ENCODE results near the gene LRRC3. TPM values are rescaled to one million over a fixed set of nuclear protein-coding genes. Genes with fewer than 3 reads are reported as not detected.
"Not testable (repeated sequence)": the region's sequence is repeated elsewhere in the genome, so short reads cannot be mapped to it uniquely, and the experiment has no call there.

The LRRC3 gene
- total RNA-seq, 2 experiments from 2014 or later = 3.7 to 3.8 TPM

DNA sequence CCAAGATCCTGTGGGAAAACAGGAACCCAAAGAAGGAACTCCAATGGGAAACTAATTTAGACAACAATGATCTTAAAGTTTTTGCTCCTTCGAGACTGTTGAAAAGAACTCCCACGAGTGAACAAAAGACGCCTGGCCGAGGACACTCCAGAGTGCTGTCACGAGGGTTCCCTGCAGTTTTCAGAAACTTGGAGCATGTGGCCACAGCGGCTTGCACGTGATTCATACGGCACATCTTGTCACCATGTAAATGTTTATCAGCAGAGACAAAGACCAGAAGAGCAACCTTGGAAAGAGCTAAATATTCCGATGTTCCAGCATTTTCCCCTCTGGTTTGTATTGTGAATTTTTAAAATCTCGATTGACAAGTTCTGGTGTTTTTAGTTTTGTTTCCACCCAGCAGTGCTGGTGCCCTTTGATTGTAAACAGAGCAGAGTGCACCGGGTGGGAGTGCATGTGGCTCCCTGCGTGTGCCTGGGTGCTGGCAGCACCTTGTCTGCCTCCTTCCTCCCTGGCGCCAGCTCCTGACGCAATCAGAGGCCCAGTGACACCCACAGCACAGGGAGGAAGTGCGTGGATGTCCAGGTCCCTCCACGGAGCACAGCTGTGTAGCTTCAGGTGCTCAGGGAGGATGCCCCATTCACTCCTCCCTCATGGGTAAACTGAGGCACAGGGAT lies 23.0 kb downstream of the LRRC3 start:
- ChIA-PET CTCF (no interaction called here), POLR2A (no interaction called here)
- Mint-ChIP-seq H3K27me3 (peaks cover 5% of the 10 kb centered on the region), H3K36me3 (ENCODE audit: low read depth) (no peaks in the 10 kb centered on the region), H3K4me3 (no peak overlapping the region), H3K4me1 (peaks cover 7% of the 10 kb centered on the region), H3K27ac (no peak overlapping the region), H3K9me3 (no peaks in the 10 kb centered on the region)
- no peak for DNase-seq

DNA sequence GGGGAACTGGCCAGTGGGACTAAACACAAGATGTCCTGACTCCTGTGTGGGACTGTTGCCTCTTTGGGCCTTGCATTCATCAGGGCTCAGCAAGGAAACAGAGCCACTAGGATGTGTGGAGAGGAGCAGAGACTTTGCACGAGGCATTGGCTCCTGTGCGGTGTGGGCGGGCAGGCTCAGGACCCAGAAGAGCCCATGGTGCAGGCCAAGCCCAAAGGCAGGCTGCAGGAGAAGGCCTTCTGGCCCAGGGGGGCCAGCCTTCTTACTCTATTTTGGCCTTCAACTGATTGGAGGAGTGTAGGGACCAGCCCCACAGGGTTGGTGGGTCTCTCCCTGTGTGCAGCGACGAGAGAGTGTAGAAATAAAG lies 23.5 kb downstream of the LRRC3 start:
- Mint-ChIP-seq H3K4me3 (no peak overlapping the region), H3K27me3 (peaks cover 5% of the 10 kb centered on the region), H3K27ac (no peak overlapping the region), H3K36me3 (ENCODE audit: low read depth) (no peaks in the 10 kb centered on the region), H3K9me3 (no peaks in the 10 kb centered on the region), H3K4me1 (peaks cover 7% of the 10 kb centered on the region)
- ChIA-PET CTCF (no interaction called here), POLR2A (no interaction called here)
- no peak for DNase-seq

DNA sequence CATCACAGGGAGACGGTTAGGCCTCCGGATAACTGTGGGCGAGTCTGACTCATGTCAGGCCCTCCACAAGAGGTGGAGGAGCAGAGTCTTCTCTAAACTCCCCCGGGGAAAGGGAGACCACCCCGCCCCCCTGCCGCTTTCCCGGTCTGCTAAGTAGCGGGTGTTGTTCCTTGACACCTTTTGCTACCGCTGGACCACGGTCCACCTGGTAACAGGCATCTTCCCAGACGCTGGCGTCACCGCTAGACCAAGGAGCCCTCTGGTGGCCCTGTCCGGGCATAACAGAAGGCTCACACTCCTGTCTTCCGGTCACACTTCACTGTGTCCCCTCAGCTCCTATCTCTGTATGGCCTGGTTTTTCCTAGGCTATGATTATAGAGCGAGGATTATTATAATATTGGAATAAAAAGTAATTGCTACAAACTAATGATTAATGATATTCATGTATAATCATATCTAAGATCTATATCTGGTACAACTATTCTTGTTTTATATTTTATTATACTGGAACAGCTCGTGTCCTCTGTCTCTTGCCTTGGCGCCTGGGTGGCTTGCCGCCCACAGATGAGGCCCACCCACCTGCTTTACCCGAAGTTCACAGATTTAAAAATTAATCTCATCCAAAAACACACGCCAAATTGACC lies 24.4 kb downstream of the LRRC3 start:
- H3K36me3 Mint-ChIP-seq (ENCODE audit: low read depth); H3K27me3 Mint-ChIP-seq; H3K9me3 Mint-ChIP-seq; H3K4me3 Mint-ChIP-seq; H3K27ac Mint-ChIP-seq; H3K4me1 Mint-ChIP-seq: not testable (repeated sequence)
- peak; percentile 63 for DNase-seq
- POLR2A ChIA-PET = interaction anchor here (1.4 kb wide), 1 partner anchor 140 kb away, joined by 3 read pairs; no protein-coding TSS in a partner anchor
- CTCF ChIA-PET = interaction anchor here (0.7 to 1.5 kb wide), 8 partner anchors 10 to 179 kb away, joined by 3 to 6 read pairs (median 3); partner anchors contain the start of gene TRPM2

DNA sequence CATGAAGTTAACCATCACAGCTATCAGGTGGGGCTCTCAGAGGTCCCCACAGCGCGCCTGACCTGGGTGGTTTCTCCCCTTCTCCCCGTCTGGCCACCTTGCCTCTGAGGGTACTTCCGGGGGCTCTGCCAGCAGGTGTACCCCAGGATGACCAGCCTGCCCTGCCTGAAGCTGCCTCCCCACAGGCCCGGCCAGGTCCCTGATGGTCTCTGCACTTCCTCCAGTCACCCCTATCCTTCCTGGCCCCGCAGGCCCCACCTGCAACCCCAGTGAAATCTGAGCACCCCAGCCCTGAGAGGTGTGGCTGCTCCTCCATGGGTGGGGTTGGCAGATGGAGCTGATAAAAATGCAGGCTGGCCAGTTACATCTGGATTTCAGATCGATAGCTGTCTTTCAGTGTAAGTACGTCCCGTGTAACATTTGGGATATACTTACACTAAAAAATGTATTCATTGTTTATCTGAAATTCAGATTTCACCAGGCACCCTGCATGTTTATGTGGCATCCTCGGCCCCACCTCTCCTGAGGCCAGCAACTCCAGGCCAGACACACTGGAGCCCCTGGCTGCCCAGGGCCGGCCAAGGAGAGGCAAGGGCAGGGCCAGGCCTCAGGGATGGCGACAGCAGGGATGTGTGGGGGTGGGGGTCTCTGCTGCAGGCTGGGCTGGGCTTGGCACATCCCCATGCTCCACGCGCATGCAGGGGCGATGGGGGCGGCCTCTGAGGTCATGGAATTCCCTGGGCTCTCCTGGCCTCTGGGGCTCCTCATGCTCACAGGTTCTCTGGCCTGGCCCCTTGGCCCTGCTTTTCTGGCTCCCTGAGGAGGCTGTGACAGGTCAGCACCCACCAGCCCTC lies 25.1 kb downstream of the LRRC3 start:
- Mint-ChIP-seq H3K4me1 (peaks cover 7% of the 10 kb centered on the region), H3K4me3 (no peak overlapping the region), H3K36me3 (ENCODE audit: low read depth) (no peaks in the 10 kb centered on the region), H3K27ac (no peak overlapping the region), H3K9me3 (no peaks in the 10 kb centered on the region), H3K27me3 (peaks cover 7% of the 10 kb centered on the region)
- DNase-seq = no peak
- ChIA-PET CTCF (interaction anchor here (0.5 to 1.5 kb wide), 9 partner anchors 9 to 554 kb away, joined by 3 to 6 read pairs (median 3); partner anchors contain the start of gene TRPM2), POLR2A (interaction anchor here (1.4 kb wide), 1 partner anchor 140 kb away, joined by 3 read pairs; no protein-coding TSS in a partner anchor)

DNA sequence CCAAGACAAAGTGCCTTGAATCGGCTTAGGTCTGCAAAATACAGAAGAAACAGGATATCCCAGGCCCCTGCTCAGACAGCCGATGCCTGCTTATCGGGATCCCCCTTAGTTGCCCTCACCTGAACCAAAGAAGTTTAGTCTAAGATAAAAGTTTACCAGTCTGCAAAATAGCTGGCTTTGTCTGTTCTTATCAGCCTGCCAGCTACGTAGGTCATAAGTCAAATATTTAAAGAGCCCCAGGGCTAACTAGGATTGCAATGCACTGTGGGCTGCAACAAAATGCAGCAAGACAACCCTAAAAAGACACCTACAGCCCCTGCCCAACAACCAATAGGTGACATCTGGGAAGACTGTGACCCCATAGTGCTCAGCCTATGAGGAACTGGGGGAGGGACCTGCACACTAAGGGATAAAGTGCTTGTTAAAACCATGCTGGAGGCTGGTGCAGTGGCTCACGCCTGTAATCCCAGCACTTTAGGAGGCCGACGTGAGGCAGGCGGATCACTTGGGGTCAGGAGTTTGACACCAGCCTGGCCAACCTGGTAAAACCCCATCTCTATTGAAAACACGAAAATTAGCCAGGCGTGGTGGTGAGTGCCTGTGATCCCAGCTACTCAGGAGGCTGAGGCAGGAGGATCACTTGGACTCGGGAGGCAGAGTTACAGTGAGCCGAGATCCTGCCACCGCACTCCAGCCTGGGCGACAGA lies 27.4 kb downstream of the LRRC3 start:
- H3K27ac Mint-ChIP-seq = no peak overlapping the region
- POLR2A ChIA-PET = no interaction called here
- H3K4me3 Mint-ChIP-seq = no peak overlapping the region
- no peaks in the 10 kb centered on the region for H3K9me3 Mint-ChIP-seq
- DNase-seq = no peak
- peaks cover 7% of the 10 kb centered on the region for H3K4me1 Mint-ChIP-seq
- no peaks in the 10 kb centered on the region for H3K36me3 Mint-ChIP-seq (ENCODE audit: low read depth)
- H3K27me3 Mint-ChIP-seq = peaks cover 7% of the 10 kb centered on the region
- CTCF ChIA-PET = interaction anchor here (0.5 to 1.7 kb wide), 3 partner anchors 21 to 130 kb away, joined by 3 to 6 read pairs (median 3); partner anchors contain the start of gene TRPM2

DNA sequence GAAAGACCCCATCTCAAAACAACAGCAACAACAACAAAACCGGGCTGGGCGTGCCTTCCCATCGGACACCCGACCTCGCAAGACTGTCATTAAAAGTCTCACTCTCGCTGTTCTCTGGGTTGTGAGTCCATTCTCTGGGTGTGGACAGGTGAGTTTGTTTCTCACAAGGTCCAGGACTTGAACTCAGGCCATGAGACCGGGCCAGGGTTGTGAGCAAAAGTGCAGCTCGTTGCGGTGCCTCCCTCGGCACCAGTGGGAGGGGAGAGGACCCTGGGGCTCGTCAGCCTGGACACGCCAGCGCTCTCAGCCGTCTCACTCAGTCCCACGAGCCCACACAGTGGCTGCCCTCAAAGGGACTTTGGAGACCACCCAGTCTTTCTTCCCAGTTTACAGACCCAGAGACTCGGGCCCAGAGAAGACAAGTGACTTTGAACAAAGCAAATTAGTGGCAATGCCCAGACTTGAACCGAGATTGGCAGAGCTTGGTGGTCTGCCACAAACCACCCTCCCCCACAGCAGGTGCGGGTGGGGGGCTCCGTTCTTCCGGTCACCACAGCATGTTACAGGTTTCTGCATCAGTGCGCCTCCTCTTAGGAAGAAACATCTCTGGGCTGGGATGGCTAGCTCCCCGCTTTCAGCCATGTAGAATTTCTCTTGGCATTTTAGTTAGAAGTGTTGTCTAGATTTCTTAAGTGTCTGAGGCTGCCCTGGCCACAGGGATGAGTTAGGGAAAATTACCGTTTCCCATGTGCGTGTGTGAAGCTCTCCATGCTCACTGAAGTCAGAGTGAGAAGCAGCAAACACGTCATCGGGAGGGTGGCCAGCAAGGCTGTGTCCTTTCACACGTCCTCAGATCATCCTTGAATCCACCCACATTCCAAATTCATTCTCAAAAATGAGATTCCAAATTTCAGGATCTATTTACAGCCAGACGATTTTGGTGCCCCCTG lies 28.3 kb downstream of the LRRC3 start:
- peaks cover 7% of the 10 kb centered on the region for H3K4me1 Mint-ChIP-seq
- peaks cover 7% of the 10 kb centered on the region for H3K27me3 Mint-ChIP-seq
- ChIA-PET POLR2A (no interaction called here), CTCF (interaction anchor here (1.3 kb wide), 1 partner anchor 310 kb away, joined by 5 read pairs; no protein-coding TSS in a partner anchor)
- no peak for DNase-seq
- no peaks in the 10 kb centered on the region for H3K9me3 Mint-ChIP-seq
- H3K36me3 Mint-ChIP-seq (ENCODE audit: low read depth) = no peaks in the 10 kb centered on the region
- H3K4me3 Mint-ChIP-seq = no peak overlapping the region
- no peak overlapping the region for H3K27ac Mint-ChIP-seq

DNA sequence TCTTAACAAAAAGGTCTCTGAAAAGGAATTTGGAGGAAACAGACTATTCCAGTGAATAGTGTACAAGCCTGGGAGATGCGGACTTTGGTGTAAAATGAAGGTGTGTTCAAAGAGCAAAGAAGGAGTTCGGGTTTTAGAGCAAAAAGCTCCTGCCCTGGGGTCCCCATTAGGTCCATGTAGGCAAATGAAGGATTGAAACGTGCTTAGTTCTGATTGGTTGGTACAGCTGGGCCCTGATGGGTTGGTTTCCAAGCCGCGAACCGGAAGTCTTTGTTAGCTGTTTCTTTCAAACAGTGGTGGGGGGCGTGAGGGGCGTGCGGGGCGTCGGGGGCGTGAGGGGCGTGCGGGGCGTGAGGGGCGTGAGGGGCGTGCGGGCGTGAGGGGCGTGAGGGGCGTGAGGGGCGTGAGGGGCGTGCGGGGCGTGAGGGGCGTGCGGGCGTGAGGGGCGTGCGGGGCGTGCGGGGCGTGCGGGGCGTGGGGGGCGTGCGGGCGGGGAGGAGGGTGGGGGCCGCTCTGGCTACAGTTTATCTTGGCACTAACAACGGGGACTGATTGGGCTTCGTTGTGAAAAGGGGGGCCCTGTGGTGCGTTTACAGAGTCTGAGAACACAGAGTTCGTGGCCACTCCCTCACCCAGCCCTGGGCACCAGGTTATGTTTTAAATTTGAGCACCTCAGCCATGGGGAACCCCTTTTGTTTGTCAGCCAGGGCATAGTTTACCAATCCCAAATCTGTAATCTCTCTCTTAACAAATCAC lies 29.4 kb downstream of the LRRC3 start:
- ChIA-PET CTCF (interaction anchor here (1.3 kb wide), 1 partner anchor 309 kb away, joined by 5 read pairs; no protein-coding TSS in a partner anchor), POLR2A (no interaction called here)
- no peaks in the 10 kb centered on the region for H3K4me1 Mint-ChIP-seq
- no peak overlapping the region for H3K27ac Mint-ChIP-seq
- H3K27me3 Mint-ChIP-seq = peaks cover 10% of the 10 kb centered on the region
- no peaks in the 10 kb centered on the region for H3K36me3 Mint-ChIP-seq (ENCODE audit: low read depth)
- DNase-seq = no peak
- no peaks in the 10 kb centered on the region for H3K9me3 Mint-ChIP-seq
- no peak overlapping the region for H3K4me3 Mint-ChIP-seq

DNA sequence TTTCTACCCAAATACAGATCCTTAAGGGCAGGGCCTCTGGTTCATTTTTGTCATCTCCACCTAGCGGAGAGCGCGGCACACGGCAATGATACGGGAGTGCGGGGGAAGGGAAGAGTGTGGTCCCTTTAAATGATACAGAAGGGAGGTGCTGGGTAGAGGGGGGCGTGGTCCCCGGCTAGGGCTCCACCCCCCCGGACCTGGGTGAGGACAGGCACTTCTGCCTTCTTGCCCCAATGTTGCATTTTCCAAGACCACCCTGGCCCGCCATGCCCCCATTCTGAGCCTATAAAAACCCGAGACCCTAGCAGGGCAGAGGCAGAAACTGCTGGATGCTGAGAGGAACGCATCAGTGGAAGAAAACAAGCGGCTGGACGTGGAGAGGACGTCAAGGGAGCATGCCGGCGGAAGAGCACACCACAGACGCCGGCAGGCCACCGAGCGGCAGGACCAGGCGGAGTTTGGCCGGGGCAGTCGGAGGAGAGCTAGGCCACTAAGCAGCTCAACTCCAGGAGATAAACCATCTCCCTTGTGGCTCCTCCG lies 30.0 kb downstream of the LRRC3 start:
- H3K4me3 Mint-ChIP-seq = no peak overlapping the region
- H3K27ac Mint-ChIP-seq = no peak overlapping the region
- DNase-seq = no peak
- H3K27me3 Mint-ChIP-seq = peaks cover 10% of the 10 kb centered on the region
- CTCF ChIA-PET = interaction anchor here (1.0 kb wide), 1 partner anchor 146 kb away, joined by 3 read pairs; the partner anchor contains the start of gene CFAP410
- H3K4me1 Mint-ChIP-seq = no peaks in the 10 kb centered on the region
- H3K9me3 Mint-ChIP-seq = no peaks in the 10 kb centered on the region
- no peaks in the 10 kb centered on the region for H3K36me3 Mint-ChIP-seq (ENCODE audit: low read depth)
- POLR2A ChIA-PET = no interaction called here

DNA sequence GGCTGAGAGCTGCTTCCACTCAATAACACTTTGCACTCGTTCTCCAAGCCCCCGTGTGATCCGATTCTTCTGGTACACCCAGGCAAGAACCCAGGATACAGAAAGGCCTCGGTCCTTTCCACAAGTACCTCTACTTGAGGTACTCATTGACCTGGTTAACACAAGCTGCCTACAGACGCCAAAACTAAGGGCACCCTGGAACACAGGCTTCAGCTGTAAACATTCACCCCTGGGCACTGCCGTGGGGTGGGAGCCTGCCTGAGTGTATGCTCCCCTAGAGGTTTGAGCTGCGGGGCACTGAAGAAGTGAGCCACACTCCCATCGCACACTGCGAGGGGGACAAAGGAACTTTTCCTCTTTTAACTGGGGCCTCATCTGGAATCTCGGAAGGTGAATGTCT lies 30.5 kb downstream of the LRRC3 start:
- CTCF ChIA-PET = interaction anchor here (1.0 kb wide), 1 partner anchor 147 kb away, joined by 3 read pairs; the partner anchor contains the start of gene CFAP410
- no peak for DNase-seq
- Mint-ChIP-seq H3K4me3 (no peak overlapping the region), H3K27me3 (peaks cover 10% of the 10 kb centered on the region), H3K27ac (no peak overlapping the region), H3K36me3 (ENCODE audit: low read depth) (no peaks in the 10 kb centered on the region), H3K4me1 (no peaks in the 10 kb centered on the region), H3K9me3 (no peaks in the 10 kb centered on the region)
- POLR2A ChIA-PET = no interaction called here

DNA sequence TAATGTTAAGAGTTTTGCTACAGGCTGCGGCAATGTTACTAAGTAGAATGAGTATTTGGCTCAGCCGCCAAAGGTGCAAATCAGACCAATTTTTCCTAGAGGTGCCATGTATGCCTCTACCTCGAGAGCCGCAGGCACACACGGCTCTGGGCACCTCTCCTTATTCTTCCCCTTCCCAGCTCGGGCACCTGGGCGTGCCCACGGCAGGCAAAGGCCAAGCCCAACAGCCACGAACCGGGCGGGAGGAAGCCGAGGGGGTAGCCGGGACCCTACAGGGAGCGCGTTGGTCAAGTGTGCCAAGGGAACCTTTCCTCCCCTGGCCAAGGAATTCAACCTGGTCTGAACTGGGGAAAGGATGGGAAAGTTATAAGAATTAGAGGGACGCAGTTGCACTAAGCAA lies 31.0 kb downstream of the LRRC3 start:
- no peaks in the 10 kb centered on the region for H3K4me1 Mint-ChIP-seq
- no peak overlapping the region for H3K27ac Mint-ChIP-seq
- no peaks in the 10 kb centered on the region for H3K36me3 Mint-ChIP-seq (ENCODE audit: low read depth)
- no peak for DNase-seq
- peaks cover 10% of the 10 kb centered on the region for H3K27me3 Mint-ChIP-seq
- ChIA-PET POLR2A (no interaction called here), CTCF (interaction anchor here (1.0 kb wide), 1 partner anchor 147 kb away, joined by 3 read pairs; the partner anchor contains the start of gene CFAP410)
- no peak overlapping the region for H3K4me3 Mint-ChIP-seq
- no peaks in the 10 kb centered on the region for H3K9me3 Mint-ChIP-seq

DNA sequence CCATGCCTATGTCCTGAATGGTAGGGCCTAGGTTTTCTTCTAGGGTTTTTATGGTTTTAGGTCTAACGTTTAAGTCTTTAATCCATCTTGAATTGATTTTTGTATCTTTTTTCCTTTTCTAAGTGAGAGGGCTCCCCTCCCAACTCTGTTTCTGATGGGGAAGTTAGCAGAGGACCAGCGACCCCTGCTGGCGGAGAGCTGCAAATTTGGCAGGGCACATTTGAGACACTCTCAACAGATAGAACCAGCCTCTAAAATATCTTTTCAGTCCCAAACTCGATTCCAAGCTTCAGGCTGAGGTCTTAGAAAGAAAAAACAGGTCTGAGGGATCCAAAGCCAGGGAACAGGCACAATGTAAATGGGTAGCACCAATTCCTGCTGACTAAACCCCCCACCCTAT lies 32.5 kb downstream of the LRRC3 start:
- Mint-ChIP-seq H3K27ac (no peak overlapping the region), H3K27me3 (peaks cover 5% of the 10 kb centered on the region), H3K36me3 (ENCODE audit: low read depth) (peaks cover 8% of the 10 kb centered on the region), H3K9me3 (peaks cover 11% of the 10 kb centered on the region), H3K4me3 (no peak overlapping the region), H3K4me1 (peaks cover 2% of the 10 kb centered on the region)
- POLR2A ChIA-PET = no interaction called here
- DNase-seq = peak; percentile 70
- CTCF ChIA-PET = interaction anchor here (1.5 kb wide), 1 partner anchor 18 kb away, joined by 3 read pairs; no protein-coding TSS in a partner anchor
